H1 (cell line): ENCODE data around the gene MAP7. TPM values are rescaled to one million over a fixed set of nuclear protein-coding genes. Genes with fewer than 3 reads are reported as not detected.
A peak's percentile ranks its signal among the peaks of the same experiment; 100 is the strongest.

Experiments
- BACH1 ChIP-seq: IDR thresholded peaks from 2 replicates; pipeline ENCODE4 v1.6.1; 2012; ENCODE audit warnings: low read length, improper control_type of control experiment
- BCL11A ChIP-seq, 2 experiments: IDR thresholded peaks; one replicate each; pipeline ENCODE4 v1.6.1; 2011; ENCODE audit warnings: low read depth in 2 of 2, low read length in 2 of 2, mild to moderate bottlenecking in 2 of 2
- CBX5 ChIP-seq: fragments of 300-800, 300-1000 bp; sonication (generic); IDR thresholded peaks from 2 replicates; pipeline ENCODE4 v1.7.1; 2016; ENCODE audit warnings: antibody characterized with exemption, low read length, low read depth
- CHD1 ChIP-seq: IDR thresholded peaks from 2 replicates; pipeline ENCODE4 v1.6.1; 2012; ENCODE audit warnings: low read depth, low read length, improper control_type of control experiment
- CHD2 ChIP-seq: IDR thresholded peaks from 2 replicates; pipeline ENCODE4 v1.6.1; 2012; ENCODE audit warnings: low read length, improper control_type of control experiment
- FOSL1 ChIP-seq: IDR thresholded peaks from 2 replicates; pipeline ENCODE4 v1.6.1; 2011; ENCODE audit warnings: mild to moderate bottlenecking, low read depth, low read length, moderate library complexity; ENCODE audit not compliant: insufficient read depth
- JUND ChIP-seq: IDR thresholded peaks from 2 replicates; pipeline ENCODE4 v1.6.1; 2011; ENCODE audit warnings: mild to moderate bottlenecking, improper control_type of control experiment, low read length
- KDM4A ChIP-seq: IDR thresholded peaks from one replicate; pipeline ENCODE4 v1.7.1; 2012; ENCODE audit warnings: low read depth, mild to moderate bottlenecking, moderate library complexity, low read length, inconsistent platforms; ENCODE audit not compliant: severe bottlenecking
- MAFK ChIP-seq: IDR thresholded peaks from 2 replicates; pipeline ENCODE4 v1.6.1; 2012; ENCODE audit warnings: low read depth, mild to moderate bottlenecking, improper control_type of control experiment, low read length
- POLR2A ChIP-seq, 2 experiments: IDR thresholded peaks; 1 replicate in 1 of 2; 2 replicates in 1 of 2; pipeline ENCODE4 v1.6.1; 2011; ENCODE audit warnings: low read depth in 2 of 2, low read length in 2 of 2, mild to moderate bottlenecking in 2 of 2; ENCODE audit errors: control extremely low read depth in 1 of 2
- POU5F1 ChIP-seq: IDR thresholded peaks from 2 replicates; pipeline ENCODE4 v1.6.1; 2011; ENCODE audit warnings: low read depth, mild to moderate bottlenecking, low read length, moderate library complexity
- RBBP5 ChIP-seq: IDR thresholded peaks from 2 replicates; pipeline ENCODE4 v1.7.1; 2012; ENCODE audit warnings: low read depth, mild to moderate bottlenecking, inconsistent platforms, low read length, moderate library complexity, borderline replicate concordance
- SIRT6 ChIP-seq: IDR thresholded peaks from one replicate; pipeline ENCODE4 v1.7.1; 2012; ENCODE audit warnings: low read length, inconsistent platforms
- SP1 ChIP-seq: IDR thresholded peaks from 2 replicates; pipeline ENCODE4 v1.6.1; 2011; ENCODE audit warnings: low read depth, low read length
- SP4 ChIP-seq: IDR thresholded peaks from 2 replicates; pipeline ENCODE4 v1.6.1; 2012; ENCODE audit warnings: low read length, inconsistent platforms
- TAF1 ChIP-seq: IDR thresholded peaks from 2 replicates; pipeline ENCODE4 v1.6.1; 2011; ENCODE audit warnings: mild to moderate bottlenecking, low read depth, low read length
- TAF7 ChIP-seq: optimal IDR thresholded peaks from 2 replicates; pipeline ENCODE3; 2011; ENCODE audit warnings: low read depth, mild to moderate bottlenecking, inconsistent platforms, low read length, moderate library complexity, borderline replicate concordance
- TBP ChIP-seq: IDR thresholded peaks from 2 replicates; pipeline ENCODE4 v1.6.1; 2011; ENCODE audit warnings: low read depth, low read length, improper control_type of control experiment
- polyA plus RNA-seq, 7 experiments: library from polyadenylated mRNA; depleted of rRNA in 3 of 7; stranded (reverse) in 5 of 7; unstranded in 2 of 7; fragments of >200 nt in 5 of 7; fragments of 200-250 nt in 2 of 7; gene quantifications; 1 replicate in 5 of 7; 2 replicates in 1 of 7; 4 replicates in 1 of 7; pipeline versions ENCODE4 v1.2.1 to v1.2.3, GENCODE V29; 2011 to 2013; ENCODE audit warnings: missing spikeins in 2 of 7, mixed read lengths in 2 of 7
- total RNA-seq: library from RNA; stranded (reverse); fragmentation: NEBNext Ultra II Directional; extraction: Animal tissue kit (Norgen Biotek cat#: 25700); gene quantifications from 2 replicates; pipeline ENCODE4 v1.2.1, GENCODE V29; 2021
- TF ChIP-seq, protein P1 (sequence below), 3 experiments: IDR thresholded peaks; 1 replicate in 2 of 3; 2 replicates in 1 of 3; pipeline versions ENCODE4 v1.5.1 to v1.6.1; 2011; ENCODE audit warnings: low read length in 3 of 3, mild to moderate bottlenecking in 3 of 3, inconsistent platforms in 2 of 3, low read depth in 1 of 3, moderate library complexity in 1 of 3; ENCODE audit not compliant: insufficient read depth in 1 of 3; ENCODE audit errors: control extremely low read depth in 1 of 3
- TF ChIP-seq, protein P2 (sequence below): IDR thresholded peaks from 2 replicates; pipeline ENCODE4 v1.6.1; 2011; ENCODE audit warnings: low read depth, mild to moderate bottlenecking, low read length; ENCODE audit not compliant: insufficient read depth
- TF ChIP-seq, protein P3 (sequence below): IDR thresholded peaks from 2 replicates; pipeline ENCODE4 v1.6.1; 2012; ENCODE audit warnings: low read length, inconsistent platforms

The MAP7 gene
- total and polyA plus RNA-seq, 2 of the 8 experiments (the other 6 are each of a cell fraction or from before 2014, with no cell fraction given), result 13.5 to 66.9 TPM

DNA sequence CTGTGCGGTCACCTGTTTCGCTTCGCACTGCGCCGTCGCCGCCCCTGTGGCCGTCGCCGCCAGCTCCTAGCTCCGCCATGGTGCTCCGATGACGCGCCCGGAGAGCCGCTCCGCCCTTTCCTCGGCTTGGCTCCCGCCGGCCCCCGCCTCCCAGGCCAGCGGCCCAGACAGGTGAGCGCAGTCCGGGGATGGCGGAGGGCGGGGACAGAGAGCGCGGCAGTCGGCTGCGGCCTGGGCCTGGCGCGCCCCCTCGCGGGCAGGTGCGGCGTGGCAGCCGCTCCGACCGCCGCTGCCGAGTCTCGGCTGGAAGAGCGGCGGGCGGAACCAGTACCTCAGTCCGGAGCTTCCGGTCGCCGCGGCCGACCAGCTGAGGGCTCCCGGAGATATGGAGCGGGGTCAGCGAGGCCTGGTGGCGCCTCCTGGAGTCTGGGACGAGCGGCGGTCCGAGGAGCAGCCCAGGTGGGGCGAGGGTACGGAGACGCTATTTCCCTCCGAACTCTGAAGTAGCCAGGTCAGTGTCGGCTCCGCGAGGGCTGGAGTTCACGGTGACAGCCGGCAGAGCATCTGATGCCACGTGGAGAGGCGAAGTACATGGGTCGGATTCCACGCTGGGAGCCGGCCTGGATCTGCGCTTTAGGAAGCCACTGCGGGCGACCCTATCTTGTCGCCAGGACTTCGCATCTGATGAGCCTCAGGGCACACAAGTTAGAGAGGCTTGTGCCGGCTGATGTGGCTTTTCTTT, at the start of gene MAP7 (continued):
- TF ChIP-seq, protein P1, sequence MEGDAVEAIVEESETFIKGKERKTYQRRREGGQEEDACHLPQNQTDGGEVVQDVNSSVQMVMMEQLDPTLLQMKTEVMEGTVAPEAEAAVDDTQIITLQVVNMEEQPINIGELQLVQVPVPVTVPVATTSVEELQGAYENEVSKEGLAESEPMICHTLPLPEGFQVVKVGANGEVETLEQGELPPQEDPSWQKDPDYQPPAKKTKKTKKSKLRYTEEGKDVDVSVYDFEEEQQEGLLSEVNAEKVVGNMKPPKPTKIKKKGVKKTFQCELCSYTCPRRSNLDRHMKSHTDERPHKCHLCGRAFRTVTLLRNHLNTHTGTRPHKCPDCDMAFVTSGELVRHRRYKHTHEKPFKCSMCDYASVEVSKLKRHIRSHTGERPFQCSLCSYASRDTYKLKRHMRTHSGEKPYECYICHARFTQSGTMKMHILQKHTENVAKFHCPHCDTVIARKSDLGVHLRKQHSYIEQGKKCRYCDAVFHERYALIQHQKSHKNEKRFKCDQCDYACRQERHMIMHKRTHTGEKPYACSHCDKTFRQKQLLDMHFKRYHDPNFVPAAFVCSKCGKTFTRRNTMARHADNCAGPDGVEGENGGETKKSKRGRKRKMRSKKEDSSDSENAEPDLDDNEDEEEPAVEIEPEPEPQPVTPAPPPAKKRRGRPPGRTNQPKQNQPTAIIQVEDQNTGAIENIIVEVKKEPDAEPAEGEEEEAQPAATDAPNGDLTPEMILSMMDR (IDR thresholded peaks at IDR 0.05; ENCODE audit: control extremely low read depth in 1 of 3, insufficient read depth in 1 of 3, low read depth in 1 of 3, low read length in 3 of 3), result peak; percentile 56 to 83 (median 74)
- TF ChIP-seq, protein P2, sequence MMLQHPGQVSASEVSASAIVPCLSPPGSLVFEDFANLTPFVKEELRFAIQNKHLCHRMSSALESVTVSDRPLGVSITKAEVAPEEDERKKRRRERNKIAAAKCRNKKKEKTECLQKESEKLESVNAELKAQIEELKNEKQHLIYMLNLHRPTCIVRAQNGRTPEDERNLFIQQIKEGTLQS, result no peak
- TF ChIP-seq TAF1, result peak; percentile 62
- TF ChIP-seq BACH1, result no peak
- no peak for TF ChIP-seq CHD1
- peak; percentile 28; the same call in 1 of the 2 replicates for TF ChIP-seq TBP
- peak; percentile 80 for TF ChIP-seq KDM4A
- no peak for TF ChIP-seq CBX5
- TF ChIP-seq, protein P3, sequence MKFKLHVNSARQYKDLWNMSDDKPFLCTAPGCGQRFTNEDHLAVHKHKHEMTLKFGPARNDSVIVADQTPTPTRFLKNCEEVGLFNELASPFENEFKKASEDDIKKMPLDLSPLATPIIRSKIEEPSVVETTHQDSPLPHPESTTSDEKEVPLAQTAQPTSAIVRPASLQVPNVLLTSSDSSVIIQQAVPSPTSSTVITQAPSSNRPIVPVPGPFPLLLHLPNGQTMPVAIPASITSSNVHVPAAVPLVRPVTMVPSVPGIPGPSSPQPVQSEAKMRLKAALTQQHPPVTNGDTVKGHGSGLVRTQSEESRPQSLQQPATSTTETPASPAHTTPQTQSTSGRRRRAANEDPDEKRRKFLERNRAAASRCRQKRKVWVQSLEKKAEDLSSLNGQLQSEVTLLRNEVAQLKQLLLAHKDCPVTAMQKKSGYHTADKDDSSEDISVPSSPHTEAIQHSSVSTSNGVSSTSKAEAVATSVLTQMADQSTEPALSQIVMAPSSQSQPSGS, result no peak; the same call in 1 of the 2 replicates
- 0 out of 2 replicates have a peak, but pooled peaks have one; percentile 4 for TF ChIP-seq SP1
- TF ChIP-seq RBBP5, result peak; percentile 1
- peak; percentile 31; the same call in 1 of the 2 replicates for TF ChIP-seq SP4
- TF ChIP-seq CHD2, result no peak
- peak; percentile 64 for TF ChIP-seq JUND
- TF ChIP-seq POLR2A (IDR thresholded peaks at IDR 0.05; ENCODE audit: control extremely low read depth in 1 of 2, low read depth in 2 of 2, low read length in 2 of 2), result peak in 1 of 2 experiments; percentile 68; a peak in 2 of 3 replicates
- no peak; the same call in 1 of the 2 replicates for TF ChIP-seq MAFK
- TF ChIP-seq TAF7, result peak; percentile 69
- no peak for TF ChIP-seq SIRT6
- TF ChIP-seq BCL11A (IDR thresholded peaks at IDR 0.05; ENCODE audit: low read depth in 2 of 2, low read length in 2 of 2), result no peak
- no peak for TF ChIP-seq FOSL1
- TF ChIP-seq POU5F1, result no peak
